ENCODE data around the gene LRRC7. TPM values are rescaled to one million over a fixed set of nuclear protein-coding genes. Genes with fewer than 3 reads are reported as not detected.

Gene LRRC7
- total RNA-seq, 2 experiments from 2014 or later, result 0.14 to 0.20 TPM

DNA sequence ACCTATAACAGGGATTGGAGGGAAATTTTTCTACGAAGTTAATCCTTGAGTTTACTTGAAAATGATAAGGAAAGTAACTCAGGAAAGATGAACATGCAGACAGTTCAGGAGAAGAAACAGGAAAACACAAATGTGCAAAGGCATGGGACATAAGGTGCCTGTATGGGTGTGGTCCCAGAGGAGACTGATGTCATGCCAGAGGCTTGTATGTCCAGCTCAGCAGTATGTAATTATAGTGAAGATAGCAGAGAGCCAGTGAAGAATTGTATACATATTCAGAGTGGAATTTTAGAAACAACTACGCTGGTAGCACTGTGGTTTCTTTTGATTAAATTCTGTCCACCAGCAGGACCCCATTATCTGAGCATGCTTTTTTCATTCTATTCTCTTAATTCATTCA lies 179.5 kb downstream of the LRRC7 start:
- intact Hi-C loops (cut with DNase I, micrococcal nuclease), result loop anchor here in 1 of 2 experiments (10.0 kb wide), 1 partner anchor 1622 kb away; no protein-coding TSS in a partner anchor
- ATAC-seq (ENCODE audit: poor library complexity), result no peak
- CTCF ChIA-PET, result no interaction called here

DNA sequence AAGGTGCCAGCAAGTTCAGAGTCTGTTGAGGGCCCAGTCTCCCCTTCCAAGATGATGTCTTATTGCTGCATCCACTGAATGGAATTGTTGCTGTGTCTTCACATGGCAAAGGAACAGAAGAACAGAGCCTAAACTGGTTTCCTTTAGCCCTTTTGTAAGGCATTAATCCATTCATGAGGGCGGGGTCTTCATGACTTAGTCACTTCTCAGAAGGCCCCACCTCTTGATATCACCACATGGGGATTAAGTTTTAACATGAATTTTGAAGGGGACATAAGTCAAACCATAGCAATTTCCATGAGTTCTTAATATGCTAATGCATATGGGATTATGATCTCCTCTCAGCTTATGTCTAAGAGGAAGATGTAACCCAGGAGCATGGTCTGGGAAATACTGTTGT lies 182.9 kb downstream of the LRRC7 start:
- H3K36me3 Mint-ChIP-seq (ENCODE audit: low read depth), result no peaks in the 10 kb centered on the region
- Histone ChIP-seq H3K4me3 (ENCODE audit: low read length) (no peak overlapping the region), H3K27ac (ENCODE audit: low read depth in 1 of 2, low read length in 2 of 2) (no peak overlapping the region), H3K9me3 (ENCODE audit: control insufficient read depth in 1 of 2, insufficient read depth in 1 of 2, low read length in 2 of 2) (no peaks in the 10 kb centered on the region), H3K27me3 (ENCODE audit: control insufficient read depth in 1 of 2, insufficient read depth in 2 of 2, low read length in 2 of 2) (no peaks in the 10 kb centered on the region), H3K36me3 (ENCODE audit: insufficient read depth, low read length) (no peaks in the 10 kb centered on the region), H3K4me1 (ENCODE audit: insufficient read depth, low read length) (no peaks in the 10 kb centered on the region)
- no peaks in the 10 kb centered on the region for H3K27me3 Mint-ChIP-seq
- no peak overlapping the region for H3K27ac Mint-ChIP-seq
- peaks cover 4% of the 10 kb centered on the region for H3K9me3 Mint-ChIP-seq
- TF ChIP-seq, protein P1, sequence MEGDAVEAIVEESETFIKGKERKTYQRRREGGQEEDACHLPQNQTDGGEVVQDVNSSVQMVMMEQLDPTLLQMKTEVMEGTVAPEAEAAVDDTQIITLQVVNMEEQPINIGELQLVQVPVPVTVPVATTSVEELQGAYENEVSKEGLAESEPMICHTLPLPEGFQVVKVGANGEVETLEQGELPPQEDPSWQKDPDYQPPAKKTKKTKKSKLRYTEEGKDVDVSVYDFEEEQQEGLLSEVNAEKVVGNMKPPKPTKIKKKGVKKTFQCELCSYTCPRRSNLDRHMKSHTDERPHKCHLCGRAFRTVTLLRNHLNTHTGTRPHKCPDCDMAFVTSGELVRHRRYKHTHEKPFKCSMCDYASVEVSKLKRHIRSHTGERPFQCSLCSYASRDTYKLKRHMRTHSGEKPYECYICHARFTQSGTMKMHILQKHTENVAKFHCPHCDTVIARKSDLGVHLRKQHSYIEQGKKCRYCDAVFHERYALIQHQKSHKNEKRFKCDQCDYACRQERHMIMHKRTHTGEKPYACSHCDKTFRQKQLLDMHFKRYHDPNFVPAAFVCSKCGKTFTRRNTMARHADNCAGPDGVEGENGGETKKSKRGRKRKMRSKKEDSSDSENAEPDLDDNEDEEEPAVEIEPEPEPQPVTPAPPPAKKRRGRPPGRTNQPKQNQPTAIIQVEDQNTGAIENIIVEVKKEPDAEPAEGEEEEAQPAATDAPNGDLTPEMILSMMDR (IDR thresholded peaks at IDR 0.05), result no peak
- DNase-seq (no peak), ATAC-seq (ENCODE audit: poor library complexity) (no peak)
- ChIA-PET CTCF (no interaction called here), POLR2A (no interaction called here)
- no peak overlapping the region for H3K4me3 Mint-ChIP-seq
- no peaks in the 10 kb centered on the region for H3K4me1 Mint-ChIP-seq (ENCODE audit: low read depth)
- intact Hi-C loops (cut with DNase I, micrococcal nuclease), result no loop called here

More for the DNA sequence above, 179.5 kb downstream of the LRRC7 start:
- Histone ChIP-seq H3K9me3 (ENCODE audit: control insufficient read depth in 1 of 2, insufficient read depth in 1 of 2, low read length in 2 of 2) (no peaks in the 10 kb centered on the region), H3K4me1 (ENCODE audit: insufficient read depth, low read length) (no peaks in the 10 kb centered on the region), H3K36me3 (ENCODE audit: insufficient read depth, low read length) (no peaks in the 10 kb centered on the region), H3K27me3 (ENCODE audit: control insufficient read depth in 1 of 2, insufficient read depth in 2 of 2, low read length in 2 of 2) (no peaks in the 10 kb centered on the region), H3K4me3 (ENCODE audit: low read length) (no peak overlapping the region), H3K27ac (ENCODE audit: low read depth in 1 of 2, low read length in 2 of 2) (no peak overlapping the region)
- Mint-ChIP-seq H3K27me3 (no peaks in the 10 kb centered on the region), H3K4me3 (no peak overlapping the region), H3K27ac (no peak overlapping the region), H3K36me3 (ENCODE audit: low read depth) (no peaks in the 10 kb centered on the region), H3K9me3 (peaks cover 2% of the 10 kb centered on the region), H3K4me1 (ENCODE audit: low read depth) (no peaks in the 10 kb centered on the region)
- DNase-seq, result no peak
- POLR2A ChIA-PET, result no interaction called here
- TF ChIP-seq, protein P1 (IDR thresholded peaks at IDR 0.05), result no peak

DNA sequence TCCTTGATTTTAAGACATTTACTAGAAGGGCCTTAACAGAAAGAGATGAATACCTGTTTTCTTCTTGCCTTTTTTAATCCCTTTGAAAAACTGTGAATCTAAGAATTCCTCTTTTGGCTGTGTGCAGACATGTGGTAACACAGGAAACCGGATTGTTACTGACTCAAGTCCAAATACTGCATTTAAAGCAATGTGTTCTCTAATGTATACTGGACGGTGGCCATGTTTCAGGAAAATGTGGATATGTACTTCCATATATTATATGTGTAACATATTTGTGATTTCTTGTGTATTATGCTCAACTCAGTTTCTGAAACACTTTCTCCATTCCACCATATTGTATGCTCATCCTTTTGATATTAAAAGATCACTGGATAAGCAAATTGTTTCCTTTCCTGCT lies 185.1 kb downstream of the LRRC7 start:
- TF ChIP-seq, protein P1 (IDR thresholded peaks at IDR 0.05), result no peak
- H3K4me1 ChIP-seq (ENCODE audit: insufficient read depth, low read length), result no peaks in the 10 kb centered on the region
- no peaks in the 10 kb centered on the region for H3K36me3 Mint-ChIP-seq (ENCODE audit: low read depth)
- H3K9me3 Mint-ChIP-seq, result peaks cover 8% of the 10 kb centered on the region
- ChIA-PET CTCF (no interaction called here), POLR2A (no interaction called here)
- no peak overlapping the region for H3K27ac Mint-ChIP-seq
- ATAC-seq (ENCODE audit: poor library complexity) (no peak), DNase-seq (no peak)
- H3K27me3 Mint-ChIP-seq, result no peaks in the 10 kb centered on the region
- H3K4me3 Mint-ChIP-seq, result no peak overlapping the region
- no peaks in the 10 kb centered on the region for H3K9me3 ChIP-seq (ENCODE audit: control insufficient read depth in 1 of 2, insufficient read depth in 1 of 2, low read length in 2 of 2)
- no peak overlapping the region for H3K27ac ChIP-seq (ENCODE audit: low read depth in 1 of 2, low read length in 2 of 2)
- H3K4me3 ChIP-seq (ENCODE audit: low read length), result no peak overlapping the region
- H3K36me3 ChIP-seq (ENCODE audit: insufficient read depth, low read length), result no peaks in the 10 kb centered on the region
- intact Hi-C loops (cut with DNase I, micrococcal nuclease), result no loop called here
- no peaks in the 10 kb centered on the region for H3K27me3 ChIP-seq (ENCODE audit: control insufficient read depth in 1 of 2, insufficient read depth in 2 of 2, low read length in 2 of 2)
- H3K4me1 Mint-ChIP-seq (ENCODE audit: low read depth), result no peaks in the 10 kb centered on the region

All from CD4-positive, alpha-beta T cell (primary cell).